Astrocyte (in vitro differentiated cells and primary cell): Measurements from ENCODE around the gene GCKR.

Source experiments
- CTCF ChIP-seq: IDR thresholded peaks from 2 replicates; pipeline ENCODE4 v1.5.1; 2011; ENCODE audit warnings: low read depth, mild to moderate bottlenecking, inconsistent platforms, low read length, moderate library complexity; ENCODE audit not compliant: insufficient read depth
- EZH2 ChIP-seq: IDR thresholded peaks from 2 replicates; pipeline ENCODE4 v1.6.1; 2012; ENCODE audit warnings: mild to moderate bottlenecking, low read length, inconsistent platforms; ENCODE audit not compliant: insufficient read depth

DNA sequence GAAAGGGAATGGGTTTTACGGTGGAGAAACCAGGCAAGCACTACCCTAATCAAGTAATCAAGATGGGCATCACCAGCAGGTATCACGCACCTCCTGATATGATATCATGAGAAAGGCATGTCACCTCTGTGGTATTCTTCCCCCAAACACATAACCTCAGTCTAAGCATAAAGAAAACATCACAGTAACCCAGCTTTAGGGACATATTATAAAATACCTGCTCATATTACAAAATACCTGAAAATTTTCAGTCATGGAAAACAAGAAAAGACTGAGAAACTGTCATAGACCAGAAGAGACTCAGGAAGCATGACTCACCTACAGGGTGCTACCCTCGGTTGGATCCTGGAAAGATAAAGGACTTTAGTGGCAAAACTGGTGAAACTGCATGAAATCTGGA is 30.5 kb downstream of the GCKR start:
- no peak for TF ChIP-seq CTCF
- no peak for TF ChIP-seq EZH2
